PFSK-1 (cell line): ENCODE measurements around the gene HOXB2.

ENCODE experiments used
- FOXP2 ChIP-seq: optimal IDR thresholded peaks from 2 replicates; pipeline ENCODE3; 2011; ENCODE audit warnings: borderline replicate concordance, control low read depth, inconsistent platforms; ENCODE audit not compliant: insufficient read depth; ENCODE audit errors: extremely low read length, extremely low read depth
- POLR2AphosphoS5 ChIP-seq: IDR thresholded peaks from 2 replicates; pipeline ENCODE4 v1.6.1; 2012; ENCODE audit warnings: low read depth, mild to moderate bottlenecking, control low read depth, low read length, moderate library complexity
- SIN3A ChIP-seq: IDR thresholded peaks from 2 replicates; pipeline ENCODE4 v1.6.1; 2012; ENCODE audit warnings: mild to moderate bottlenecking, low read length, moderate library complexity, borderline replicate concordance; ENCODE audit not compliant: insufficient read depth
- TAF1 ChIP-seq: IDR thresholded peaks from 2 replicates; pipeline ENCODE4 v1.6.1; 2012; ENCODE audit warnings: low read length, control low read depth, borderline replicate concordance; ENCODE audit not compliant: insufficient read depth
- TF ChIP-seq, protein P1 (sequence below), 2 experiments: IDR thresholded peaks; 2 replicates each; pipeline versions ENCODE4 v1.6.1 to v1.8.0; 2011 to 2012; ENCODE audit warnings: low read depth in 2 of 2, low read length in 2 of 2, control low read depth in 1 of 2, inconsistent platforms in 1 of 2, mild to moderate bottlenecking in 1 of 2, moderate library complexity in 1 of 2; ENCODE audit not compliant: insufficient read depth in 1 of 2

Gene HOXB2

GRCh38 chr17:48590607-48591161 lies 45.8 kb upstream of the HOXB2 start:
- no peak for TF ChIP-seq SIN3A
- TF ChIP-seq POLR2AphosphoS5: no peak
- TF ChIP-seq, protein P1, sequence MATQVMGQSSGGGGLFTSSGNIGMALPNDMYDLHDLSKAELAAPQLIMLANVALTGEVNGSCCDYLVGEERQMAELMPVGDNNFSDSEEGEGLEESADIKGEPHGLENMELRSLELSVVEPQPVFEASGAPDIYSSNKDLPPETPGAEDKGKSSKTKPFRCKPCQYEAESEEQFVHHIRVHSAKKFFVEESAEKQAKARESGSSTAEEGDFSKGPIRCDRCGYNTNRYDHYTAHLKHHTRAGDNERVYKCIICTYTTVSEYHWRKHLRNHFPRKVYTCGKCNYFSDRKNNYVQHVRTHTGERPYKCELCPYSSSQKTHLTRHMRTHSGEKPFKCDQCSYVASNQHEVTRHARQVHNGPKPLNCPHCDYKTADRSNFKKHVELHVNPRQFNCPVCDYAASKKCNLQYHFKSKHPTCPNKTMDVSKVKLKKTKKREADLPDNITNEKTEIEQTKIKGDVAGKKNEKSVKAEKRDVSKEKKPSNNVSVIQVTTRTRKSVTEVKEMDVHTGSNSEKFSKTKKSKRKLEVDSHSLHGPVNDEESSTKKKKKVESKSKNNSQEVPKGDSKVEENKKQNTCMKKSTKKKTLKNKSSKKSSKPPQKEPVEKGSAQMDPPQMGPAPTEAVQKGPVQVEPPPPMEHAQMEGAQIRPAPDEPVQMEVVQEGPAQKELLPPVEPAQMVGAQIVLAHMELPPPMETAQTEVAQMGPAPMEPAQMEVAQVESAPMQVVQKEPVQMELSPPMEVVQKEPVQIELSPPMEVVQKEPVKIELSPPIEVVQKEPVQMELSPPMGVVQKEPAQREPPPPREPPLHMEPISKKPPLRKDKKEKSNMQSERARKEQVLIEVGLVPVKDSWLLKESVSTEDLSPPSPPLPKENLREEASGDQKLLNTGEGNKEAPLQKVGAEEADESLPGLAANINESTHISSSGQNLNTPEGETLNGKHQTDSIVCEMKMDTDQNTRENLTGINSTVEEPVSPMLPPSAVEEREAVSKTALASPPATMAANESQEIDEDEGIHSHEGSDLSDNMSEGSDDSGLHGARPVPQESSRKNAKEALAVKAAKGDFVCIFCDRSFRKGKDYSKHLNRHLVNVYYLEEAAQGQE (IDR thresholded peaks at IDR 0.05; ENCODE audit: insufficient read depth in 1 of 2, low read depth in 2 of 2, low read length in 2 of 2): no peak
- TF ChIP-seq FOXP2: no peak
- no peak for TF ChIP-seq TAF1

- TF ChIP-seq, protein P1 (IDR thresholded peaks at IDR 0.05; ENCODE audit: insufficient read depth in 1 of 2, low read depth in 2 of 2, low read length in 2 of 2): no peak
- no peak for TF ChIP-seq SIN3A
- TF ChIP-seq TAF1: no peak
- TF ChIP-seq FOXP2: no peak
- no peak for TF ChIP-seq POLR2AphosphoS5
Measured at GRCh38 chr17:48589831-48590606, 45.1 kb upstream of the HOXB2 start, which contains the start of gene HOXB3. TSS of gene HOXB3 (minus strand) at chr17:48590241. CDS start at chr17:48552474, 37,767 bp downstream.

- TF ChIP-seq FOXP2 (no peak), TAF1 (no peak), POLR2AphosphoS5 (no peak), SIN3A (no peak)
- TF ChIP-seq, protein P1 (IDR thresholded peaks at IDR 0.05; ENCODE audit: insufficient read depth in 1 of 2, low read depth in 2 of 2, low read length in 2 of 2): no peak
Measured at GRCh38 chr17:48589060-48589830, 44.3 kb upstream of the HOXB2 start.

DNA sequence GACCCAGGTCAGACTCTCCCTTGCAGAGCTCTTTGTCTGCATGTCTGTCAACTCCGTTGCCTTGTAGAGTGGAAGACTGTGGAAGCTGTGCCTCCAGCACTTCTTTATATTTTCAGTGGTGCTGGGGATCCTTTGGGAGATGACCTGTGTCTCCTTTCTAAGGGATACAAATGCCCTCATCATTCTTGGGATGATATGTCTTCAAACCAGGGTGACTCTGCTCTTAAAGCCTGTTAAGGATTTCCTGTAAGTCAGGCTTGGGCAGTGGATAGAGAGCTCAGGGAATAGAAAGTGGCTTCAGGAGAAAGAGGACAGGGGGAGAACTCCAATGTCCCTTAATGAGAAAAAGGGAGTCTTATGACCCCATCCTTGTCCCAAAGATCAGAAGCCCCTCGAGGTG lies 43.6 kb upstream of the HOXB2 start:
- TF ChIP-seq TAF1 (no peak), SIN3A (no peak)

- TF ChIP-seq TAF1 (no peak), FOXP2 (no peak), SIN3A (no peak), POLR2AphosphoS5 (no peak)
- TF ChIP-seq, protein P1 (IDR thresholded peaks at IDR 0.05; ENCODE audit: insufficient read depth in 1 of 2, low read depth in 2 of 2, low read length in 2 of 2): no peak
Measured at GRCh38 chr17:48588074-48588415, 43.1 kb upstream of the HOXB2 start.
